GM12872 (cell line): ENCODE data around the gene G3BP1.

Source experiments
- TF ChIP-seq, protein P1 (sequence below): IDR thresholded peaks from 3 replicates; pipeline ENCODE4 v1.5.1; 2011; ENCODE audit warnings: low read depth, mild to moderate bottlenecking, low read length, moderate library complexity; ENCODE audit not compliant: insufficient read depth

Gene G3BP1

DNA sequence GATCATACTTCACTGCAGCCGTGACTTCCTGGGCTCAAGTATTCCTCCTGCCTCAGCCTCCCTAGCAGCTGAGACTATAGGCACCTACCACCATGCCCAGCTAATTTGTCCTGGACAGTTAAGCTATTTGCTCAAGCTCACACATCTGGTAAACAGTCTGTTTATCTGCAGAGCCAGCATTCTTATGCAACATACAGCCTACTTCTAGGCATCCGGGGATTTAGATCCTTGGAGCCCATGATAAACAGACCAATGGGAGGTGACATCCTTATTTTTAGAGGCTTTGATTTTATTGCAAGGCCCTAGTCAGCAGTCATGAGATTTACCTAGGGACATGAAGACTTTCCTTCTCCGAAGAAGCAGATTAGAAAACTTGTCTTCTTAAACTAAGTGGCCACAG, 34.3 kb upstream of the G3BP1 start:
- TF ChIP-seq, protein P1, sequence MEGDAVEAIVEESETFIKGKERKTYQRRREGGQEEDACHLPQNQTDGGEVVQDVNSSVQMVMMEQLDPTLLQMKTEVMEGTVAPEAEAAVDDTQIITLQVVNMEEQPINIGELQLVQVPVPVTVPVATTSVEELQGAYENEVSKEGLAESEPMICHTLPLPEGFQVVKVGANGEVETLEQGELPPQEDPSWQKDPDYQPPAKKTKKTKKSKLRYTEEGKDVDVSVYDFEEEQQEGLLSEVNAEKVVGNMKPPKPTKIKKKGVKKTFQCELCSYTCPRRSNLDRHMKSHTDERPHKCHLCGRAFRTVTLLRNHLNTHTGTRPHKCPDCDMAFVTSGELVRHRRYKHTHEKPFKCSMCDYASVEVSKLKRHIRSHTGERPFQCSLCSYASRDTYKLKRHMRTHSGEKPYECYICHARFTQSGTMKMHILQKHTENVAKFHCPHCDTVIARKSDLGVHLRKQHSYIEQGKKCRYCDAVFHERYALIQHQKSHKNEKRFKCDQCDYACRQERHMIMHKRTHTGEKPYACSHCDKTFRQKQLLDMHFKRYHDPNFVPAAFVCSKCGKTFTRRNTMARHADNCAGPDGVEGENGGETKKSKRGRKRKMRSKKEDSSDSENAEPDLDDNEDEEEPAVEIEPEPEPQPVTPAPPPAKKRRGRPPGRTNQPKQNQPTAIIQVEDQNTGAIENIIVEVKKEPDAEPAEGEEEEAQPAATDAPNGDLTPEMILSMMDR, result no peak

DNA sequence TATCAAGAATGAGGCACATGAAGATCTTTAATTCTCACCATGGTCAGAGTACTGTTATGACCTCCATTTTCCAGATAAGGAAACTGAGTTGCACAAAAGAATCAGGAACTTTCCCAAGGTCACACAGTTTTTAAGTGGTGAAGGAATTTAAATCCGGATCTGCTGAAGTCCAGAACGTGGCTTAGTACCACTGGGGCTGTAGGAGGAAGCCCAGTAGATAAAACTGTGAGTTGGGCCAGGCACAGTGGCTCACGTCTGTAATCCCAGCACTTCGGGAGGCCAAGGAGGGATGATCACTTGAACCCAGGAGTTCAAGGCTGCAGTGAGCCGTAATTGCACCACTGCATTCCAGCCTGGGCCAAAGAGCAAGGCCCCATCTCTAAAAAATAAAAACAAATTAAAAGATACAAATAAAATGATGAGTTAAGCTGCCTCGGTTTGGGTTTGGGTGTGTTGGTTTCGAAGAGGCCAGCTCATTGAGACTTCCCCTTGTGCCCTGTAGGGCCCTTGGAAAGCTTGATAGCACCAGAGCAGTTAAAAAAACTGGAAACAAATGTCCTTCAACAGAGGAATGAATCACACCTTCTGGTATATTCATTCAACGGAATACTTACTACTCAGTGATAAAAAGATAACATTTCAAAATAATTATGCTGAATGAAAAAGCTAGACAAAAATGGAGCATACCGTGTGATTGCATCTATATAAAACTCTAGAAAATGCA, 33.5 kb upstream of the G3BP1 start:
- TF ChIP-seq, protein P1, result no peak

DNA sequence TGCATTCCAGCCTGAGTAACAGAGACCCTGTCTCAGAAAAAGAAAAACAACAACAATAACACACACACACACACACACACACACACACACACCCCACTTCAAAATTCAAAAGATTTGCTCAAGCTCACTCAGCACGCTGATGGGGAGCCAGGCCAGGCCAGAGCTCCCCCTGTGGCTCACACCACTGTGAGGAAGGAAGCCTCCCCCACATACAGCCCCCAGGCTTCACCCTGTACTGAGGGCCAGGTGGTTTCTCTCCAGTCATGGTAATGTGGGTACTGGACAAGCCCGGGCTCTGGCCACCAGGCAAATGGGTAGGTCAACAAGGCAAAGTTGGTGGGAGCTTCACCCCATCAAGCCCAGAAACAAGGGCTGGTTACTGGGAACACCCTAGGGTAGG, 32.4 kb upstream of the G3BP1 start:
- TF ChIP-seq, protein P1, result no peak

DNA sequence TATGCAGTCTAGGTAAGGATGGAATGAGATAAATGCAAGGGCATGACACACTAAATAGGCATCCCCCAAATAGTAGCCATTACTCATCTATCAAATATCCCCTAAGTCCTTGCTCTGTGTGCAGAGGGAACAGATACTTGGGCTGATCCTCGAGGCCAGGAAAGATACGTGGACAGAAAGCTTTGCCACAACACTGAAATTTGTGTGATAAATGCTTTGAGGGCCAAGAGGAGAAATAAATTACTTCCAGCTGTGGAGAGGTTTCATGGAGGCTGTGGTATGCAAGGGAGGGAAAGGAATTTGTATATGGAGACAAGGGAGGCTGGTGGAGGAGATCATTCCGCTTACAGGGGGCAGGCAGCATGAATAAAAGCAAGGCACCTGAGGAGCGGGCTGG, 31.8 kb upstream of the G3BP1 start:
- TF ChIP-seq, protein P1, result no peak

DNA sequence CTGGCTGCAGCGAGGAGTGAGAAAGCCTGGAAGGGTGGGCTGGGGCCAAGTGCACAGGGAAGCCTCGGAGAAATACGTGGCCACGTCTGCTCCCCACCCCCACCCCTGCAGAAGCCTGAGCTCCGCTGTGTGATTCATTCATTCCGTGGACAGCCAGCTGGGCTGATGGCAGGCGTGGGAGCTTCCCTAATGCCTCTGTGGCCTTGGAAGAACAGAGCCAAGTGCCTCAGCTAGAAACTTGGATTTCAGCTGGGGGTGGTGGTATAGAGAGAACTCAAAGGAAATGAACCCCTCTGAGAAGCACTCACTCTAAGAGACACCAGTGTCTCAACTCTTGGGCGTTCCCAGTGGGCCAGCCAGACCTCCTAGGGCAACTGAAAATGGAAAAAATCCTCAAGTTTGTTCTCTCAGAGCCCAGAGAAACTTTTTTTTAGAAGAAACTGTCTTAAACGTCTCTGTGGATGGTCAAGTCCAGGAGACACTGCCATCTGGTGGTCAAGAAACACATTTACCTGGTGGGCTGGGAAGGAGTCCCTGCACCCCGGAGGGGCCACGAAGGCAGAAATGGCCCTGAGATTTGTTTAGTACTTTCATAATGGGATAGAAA, 31.3 kb upstream of the G3BP1 start:
- TF ChIP-seq, protein P1, result peak; percentile 79

DNA sequence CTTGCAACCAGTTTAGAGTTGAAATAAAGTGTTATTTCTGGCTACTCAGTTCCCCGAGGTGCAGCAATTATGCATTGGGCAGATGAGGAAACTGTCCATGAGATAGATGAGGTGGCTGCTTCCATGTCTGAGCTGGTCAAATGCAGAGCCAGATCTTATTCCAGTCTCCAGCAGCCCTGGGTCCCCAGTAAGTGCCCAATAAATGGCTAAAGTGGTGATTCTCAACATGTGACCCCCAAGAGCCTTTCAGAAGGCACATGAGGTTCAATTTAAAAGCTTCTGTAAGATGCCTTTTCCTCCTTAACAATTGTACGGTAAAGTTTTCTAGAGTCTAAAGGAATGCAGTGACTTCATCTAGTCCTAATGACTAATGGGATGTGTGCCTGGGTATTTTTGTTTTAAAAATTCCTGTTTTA, 30.8 kb upstream of the G3BP1 start:
- TF ChIP-seq, protein P1, result no peak

DNA sequence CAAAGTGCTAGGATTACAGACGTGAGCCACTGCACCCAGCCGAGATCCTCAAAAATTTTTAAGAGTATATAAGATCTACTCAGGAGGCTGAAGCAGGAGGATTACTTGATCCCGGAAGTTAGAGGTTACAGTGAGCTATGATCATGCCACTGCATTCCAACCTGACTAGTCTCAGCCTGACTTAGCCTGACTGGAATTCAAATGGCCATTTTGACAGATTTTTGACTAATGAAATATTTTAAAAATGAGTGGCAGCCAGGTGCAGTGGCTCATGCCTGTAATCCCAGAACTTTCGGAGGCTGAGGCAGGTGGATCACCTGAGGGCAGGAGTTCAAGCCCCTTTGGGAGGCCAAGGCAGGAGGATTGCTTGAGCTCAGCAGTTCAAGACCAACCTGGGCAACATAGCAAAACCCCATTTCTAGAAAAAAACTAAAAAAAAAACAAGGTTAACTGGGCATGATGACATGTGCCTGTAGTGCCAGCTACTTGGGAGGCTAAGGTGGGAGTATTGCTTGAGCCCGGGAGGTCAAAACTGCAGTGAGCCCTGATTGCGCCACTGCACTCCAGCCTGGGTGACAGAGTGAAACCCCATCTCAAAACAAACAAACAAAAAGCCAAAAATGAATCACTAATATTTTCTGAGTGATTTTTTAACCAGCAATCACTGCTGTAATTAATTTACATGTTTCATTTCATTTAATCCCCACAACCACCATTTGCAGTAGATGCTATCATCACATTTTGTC, 29.9 kb upstream of the G3BP1 start:
- TF ChIP-seq, protein P1, result no peak
